Neural progenitor cell (in vitro differentiated cells): ENCODE data around the gene CMC2. TPM values are rescaled to one million over a fixed set of nuclear protein-coding genes. Genes with fewer than 3 reads are reported as not detected.

Experiments
- DNase-seq: peaks from one replicate; pipeline ENCODE4 v3.0.0-alpha.2; 2016; ENCODE audit warnings: low spot score
- H2AFZ ChIP-seq: fragments of 200-600 bp; sonication (generic); replicated peaks from 2 replicates; pipeline ENCODE4 v1.6.1; 2016; ENCODE audit warnings: antibody characterized with exemption
- H3F3A ChIP-seq: fragments of 200-600 bp; sonication (generic); 2 replicates; pipeline ENCODE4 v1.6.1; 2016; ENCODE audit warnings: antibody characterized with exemption, low read depth
- H3K27ac ChIP-seq: fragments of 200-600 bp; sonication (generic); 2 replicates; pipeline ENCODE4 v1.5.1; 2016; ENCODE audit warnings: mild to moderate bottlenecking
- H3K27me3 ChIP-seq: fragments of 200-600 bp; sonication (generic); 2 replicates; pipeline ENCODE4 v1.6.1; 2016; ENCODE audit warnings: mild to moderate bottlenecking, moderate library complexity
- H3K36me3 ChIP-seq: fragments of 200-600 bp; sonication (generic); 2 replicates; pipeline ENCODE4 v1.5.1; 2016
- H3K4me1 ChIP-seq: fragments of 200-600 bp; sonication (generic); 2 replicates; pipeline ENCODE4 v1.6.1; 2016; ENCODE audit warnings: mixed run types
- H3K4me2 ChIP-seq: fragments of 200-600 bp; sonication (generic); 2 replicates; pipeline ENCODE4 v1.6.1; 2016
- H3K4me3 ChIP-seq: fragments of 200-600 bp; sonication (generic); 2 replicates; pipeline ENCODE4 v1.5.1; 2016
- H3K79me2 ChIP-seq: fragments of 200-600 bp; sonication (generic); 2 replicates; pipeline ENCODE4 v1.6.1; 2016; ENCODE audit warnings: low read depth
- H3K9ac ChIP-seq: fragments of 200-600 bp; sonication (generic); 2 replicates; pipeline ENCODE4 v1.6.1; 2016
- H3K9me3 ChIP-seq: fragments of 200-600 bp; sonication (generic); 2 replicates; pipeline ENCODE4 v1.5.1; 2016; ENCODE audit warnings: low read depth
- H4K20me1 ChIP-seq: fragments of 200-600 bp; sonication (generic); 2 replicates; pipeline ENCODE4 v1.6.1; 2016; ENCODE audit warnings: low read depth
- H3K27ac Mint-ChIP-seq: 3 replicates; pipeline ENCODE4 v1.8.0; 2021; ENCODE audit warnings: mixed read lengths
- H3K27me3 Mint-ChIP-seq: 2 replicates; pipeline ENCODE4 v1.8.0; 2022; ENCODE audit warnings: low read depth, mild to moderate bottlenecking, inconsistent platforms, moderate library complexity, mixed read lengths; ENCODE audit not compliant: insufficient read depth
- H3K36me3 Mint-ChIP-seq: 3 replicates; pipeline ENCODE4 v1.8.0; 2021; ENCODE audit warnings: mixed read lengths
- H3K4me1 Mint-ChIP-seq: 3 replicates; pipeline ENCODE4 v1.8.0; 2021; ENCODE audit warnings: mixed read lengths
- H3K4me3 Mint-ChIP-seq: 3 replicates; pipeline ENCODE4 v1.8.0; 2021; ENCODE audit warnings: mild to moderate bottlenecking, moderate library complexity, mixed read lengths
- H3K9me3 Mint-ChIP-seq: 3 replicates; pipeline ENCODE4 v1.8.0; 2020; ENCODE audit warnings: mixed read lengths
- CTCF ChIP-seq: fragments of 200-600 bp; sonication (generic); IDR thresholded peaks from 2 replicates; pipeline ENCODE4 v1.5.1; 2017; ENCODE audit warnings: antibody characterized with exemption, mild to moderate bottlenecking
- EZH2 ChIP-seq: fragments of 200-600 bp; sonication (generic); IDR thresholded peaks from 2 replicates; pipeline ENCODE4 v1.6.1; 2017; ENCODE audit warnings: antibody characterized with exemption, mild to moderate bottlenecking, moderate library complexity
- EZH2phosphoT487 ChIP-seq: fragments of 200-600 bp; sonication (generic); IDR thresholded peaks from 2 replicates; pipeline ENCODE4 v1.6.1; 2017; ENCODE audit warnings: antibody characterized with exemption
- total RNA-seq: library from RNA; depleted of rRNA; stranded (reverse); fragments of >200 nt; gene quantifications from 2 replicates; pipeline ENCODE4 v1.2.3, GENCODE V29; 2015; ENCODE audit warnings: low replicate concordance

CMC2 gene
- total RNA-seq, 1 donor from 2014 or later: 138 TPM

- no peaks in the 10 kb centered on the region for H3K9me3 ChIP-seq
- no peaks in the 10 kb centered on the region for H3K36me3 ChIP-seq
- Mint-ChIP-seq H3K27ac (no peak overlapping the region), H3K4me1 (peaks cover 2% of the 10 kb centered on the region), H3K27me3 (no peaks in the 10 kb centered on the region), H3K9me3 (no peaks in the 10 kb centered on the region), H3K36me3 (no peaks in the 10 kb centered on the region), H3K4me3 (no peak overlapping the region)
- no peaks in the 10 kb centered on the region for H3K79me2 ChIP-seq
- no peak overlapping the region for H3K27ac ChIP-seq
- no peaks in the 10 kb centered on the region for H3K27me3 ChIP-seq
- H3F3A ChIP-seq: peaks cover 15% of the 10 kb centered on the region
- TF ChIP-seq EZH2phosphoT487 (no peak), EZH2 (no peak), CTCF (no peak)
- H4K20me1 ChIP-seq: no peaks in the 10 kb centered on the region
- no peak overlapping the region for H3K4me3 ChIP-seq
- H3K4me1 ChIP-seq: peaks cover 17% of the 10 kb centered on the region
- no peak overlapping the region for H2AFZ ChIP-seq
- H3K9ac ChIP-seq: no peak overlapping the region
- DNase-seq: no peak
- no peak overlapping the region for H3K4me2 ChIP-seq
Measured at GRCh38 chr16:80947239-80947638, 59.4 kb downstream of the CMC2 start.

- Mint-ChIP-seq H3K27ac (no peak overlapping the region), H3K4me1 (peaks cover 2% of the 10 kb centered on the region), H3K4me3 (no peak overlapping the region), H3K9me3 (no peaks in the 10 kb centered on the region), H3K27me3 (peaks cover 2% of the 10 kb centered on the region), H3K36me3 (no peaks in the 10 kb centered on the region)
- H3K27me3 ChIP-seq: no peaks in the 10 kb centered on the region
- no peaks in the 10 kb centered on the region for H3K36me3 ChIP-seq
- TF ChIP-seq EZH2phosphoT487: no peak
- no peak for TF ChIP-seq CTCF
- TF ChIP-seq EZH2: no peak
- no peaks in the 10 kb centered on the region for H3K9me3 ChIP-seq
- H3K79me2 ChIP-seq: no peaks in the 10 kb centered on the region
- H3K4me2 ChIP-seq: no peak overlapping the region
- H3K27ac ChIP-seq: no peak overlapping the region
- H3K9ac ChIP-seq: no peak overlapping the region
- peaks cover 17% of the 10 kb centered on the region for H3K4me1 ChIP-seq
- H3F3A ChIP-seq: peaks cover 15% of the 10 kb centered on the region
- H3K4me3 ChIP-seq: no peak overlapping the region
- DNase-seq: no peak
- no peaks in the 10 kb centered on the region for H4K20me1 ChIP-seq
- no peak overlapping the region for H2AFZ ChIP-seq
Measured at GRCh38 chr16:80946481-80946880, 60.2 kb downstream of the CMC2 start.

- Mint-ChIP-seq H3K9me3 (peaks cover 4% of the 10 kb centered on the region), H3K4me3 (no peak overlapping the region), H3K27ac (no peak overlapping the region), H3K4me1 (peaks cover 9% of the 10 kb centered on the region), H3K27me3 (peaks cover 4% of the 10 kb centered on the region), H3K36me3 (no peaks in the 10 kb centered on the region)
- H4K20me1 ChIP-seq: no peaks in the 10 kb centered on the region
- no peaks in the 10 kb centered on the region for H3K36me3 ChIP-seq
- no peaks in the 10 kb centered on the region for H3K79me2 ChIP-seq
- no peak for TF ChIP-seq EZH2phosphoT487
- TF ChIP-seq CTCF: no peak
- TF ChIP-seq EZH2: no peak
- no peak overlapping the region for H3K27ac ChIP-seq
- H3K27me3 ChIP-seq: no peaks in the 10 kb centered on the region
- H3K9me3 ChIP-seq: no peaks in the 10 kb centered on the region
- H3K4me1 ChIP-seq: peaks cover 21% of the 10 kb centered on the region
- peaks cover 37% of the 10 kb centered on the region for H3F3A ChIP-seq
- DNase-seq: no peak
- no peak overlapping the region for H3K4me3 ChIP-seq
- no peak overlapping the region for H3K4me2 ChIP-seq
- no peak overlapping the region for H2AFZ ChIP-seq
- H3K9ac ChIP-seq: no peak overlapping the region
Measured at GRCh38 chr16:80940069-80940856, 66.4 kb downstream of the CMC2 start.
